ENCODE measurements around the gene UGGT2. TPM values are rescaled to one million over a fixed set of nuclear protein-coding genes. Genes with fewer than 3 reads are reported as not detected.

Gene UGGT2
- total RNA-seq, 4 donors from 2014 or later: 8.7 to 21.5 (median 13.6) TPM

DNA sequence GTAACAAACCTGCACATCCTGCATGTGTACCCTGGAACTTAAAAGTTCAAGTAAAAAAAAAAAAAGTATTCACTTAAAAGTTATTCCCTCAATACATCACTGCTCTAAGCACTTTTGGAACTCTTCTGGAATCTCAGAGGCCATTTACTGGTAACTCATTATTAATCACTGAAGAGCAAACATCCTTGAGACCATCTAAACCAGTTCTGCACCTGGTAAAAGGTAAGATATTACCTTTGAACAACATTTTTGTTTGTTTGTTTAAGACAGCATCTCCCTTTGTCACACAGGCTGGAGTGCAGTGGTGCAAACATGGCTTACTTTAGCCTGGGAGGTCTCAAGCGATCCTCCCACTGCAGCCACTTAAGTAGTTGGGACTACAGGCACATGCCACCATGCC, 16.7 kb downstream of the UGGT2 start:
- no peak for TF ChIP-seq POLR2A (IDR thresholded peaks at IDR 0.05)
- TF ChIP-seq, protein P1, sequence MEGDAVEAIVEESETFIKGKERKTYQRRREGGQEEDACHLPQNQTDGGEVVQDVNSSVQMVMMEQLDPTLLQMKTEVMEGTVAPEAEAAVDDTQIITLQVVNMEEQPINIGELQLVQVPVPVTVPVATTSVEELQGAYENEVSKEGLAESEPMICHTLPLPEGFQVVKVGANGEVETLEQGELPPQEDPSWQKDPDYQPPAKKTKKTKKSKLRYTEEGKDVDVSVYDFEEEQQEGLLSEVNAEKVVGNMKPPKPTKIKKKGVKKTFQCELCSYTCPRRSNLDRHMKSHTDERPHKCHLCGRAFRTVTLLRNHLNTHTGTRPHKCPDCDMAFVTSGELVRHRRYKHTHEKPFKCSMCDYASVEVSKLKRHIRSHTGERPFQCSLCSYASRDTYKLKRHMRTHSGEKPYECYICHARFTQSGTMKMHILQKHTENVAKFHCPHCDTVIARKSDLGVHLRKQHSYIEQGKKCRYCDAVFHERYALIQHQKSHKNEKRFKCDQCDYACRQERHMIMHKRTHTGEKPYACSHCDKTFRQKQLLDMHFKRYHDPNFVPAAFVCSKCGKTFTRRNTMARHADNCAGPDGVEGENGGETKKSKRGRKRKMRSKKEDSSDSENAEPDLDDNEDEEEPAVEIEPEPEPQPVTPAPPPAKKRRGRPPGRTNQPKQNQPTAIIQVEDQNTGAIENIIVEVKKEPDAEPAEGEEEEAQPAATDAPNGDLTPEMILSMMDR (IDR thresholded peaks at IDR 0.05): no peak
- intact Hi-C loops (cut with DNase I; ENCODE audit: low total_unique reads): no loop called here
- no peak overlapping the region for H3K4me3 ChIP-seq (ENCODE audit: low read depth, poor library complexity, severe bottlenecking)
- WGBS, 2 donors: 90 to 100% methylated on average over 1 of the region's 1 CpG
- DNase-seq (ENCODE audit: low spot score in 2 of 2): no peak

DNA sequence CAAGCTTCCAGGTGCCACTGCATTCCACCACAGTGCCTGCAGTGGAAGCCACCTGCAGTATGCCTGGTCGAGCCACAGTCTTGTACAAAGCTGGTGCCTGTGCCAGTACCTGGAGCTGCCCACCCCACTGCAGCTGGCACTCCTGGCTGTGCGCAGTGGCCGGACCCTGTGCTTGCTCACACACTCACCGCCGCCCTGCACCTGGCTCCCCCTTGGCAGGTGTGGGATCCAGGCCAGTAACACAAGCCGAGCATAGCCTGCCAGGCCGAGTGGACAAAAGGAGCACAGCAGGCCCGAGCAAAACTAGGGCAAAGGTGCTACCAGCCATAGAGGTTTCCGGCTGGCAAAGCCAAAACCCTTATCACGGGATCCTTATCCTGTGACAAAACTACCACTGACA, 18.5 kb downstream of the UGGT2 start:
- intact Hi-C loops (cut with DNase I; ENCODE audit: low total_unique reads): no loop called here
- 96 to 97% methylated on average over 7 to 10 of the region's 10 CpGs for WGBS, 2 donors
- TF ChIP-seq, protein P1 (IDR thresholded peaks at IDR 0.05): no peak
- TF ChIP-seq POLR2A (IDR thresholded peaks at IDR 0.05): no peak
- DNase-seq (ENCODE audit: low spot score in 2 of 2): no peak
- no peak overlapping the region for H3K4me3 ChIP-seq (ENCODE audit: low read depth, poor library complexity, severe bottlenecking)

DNA sequence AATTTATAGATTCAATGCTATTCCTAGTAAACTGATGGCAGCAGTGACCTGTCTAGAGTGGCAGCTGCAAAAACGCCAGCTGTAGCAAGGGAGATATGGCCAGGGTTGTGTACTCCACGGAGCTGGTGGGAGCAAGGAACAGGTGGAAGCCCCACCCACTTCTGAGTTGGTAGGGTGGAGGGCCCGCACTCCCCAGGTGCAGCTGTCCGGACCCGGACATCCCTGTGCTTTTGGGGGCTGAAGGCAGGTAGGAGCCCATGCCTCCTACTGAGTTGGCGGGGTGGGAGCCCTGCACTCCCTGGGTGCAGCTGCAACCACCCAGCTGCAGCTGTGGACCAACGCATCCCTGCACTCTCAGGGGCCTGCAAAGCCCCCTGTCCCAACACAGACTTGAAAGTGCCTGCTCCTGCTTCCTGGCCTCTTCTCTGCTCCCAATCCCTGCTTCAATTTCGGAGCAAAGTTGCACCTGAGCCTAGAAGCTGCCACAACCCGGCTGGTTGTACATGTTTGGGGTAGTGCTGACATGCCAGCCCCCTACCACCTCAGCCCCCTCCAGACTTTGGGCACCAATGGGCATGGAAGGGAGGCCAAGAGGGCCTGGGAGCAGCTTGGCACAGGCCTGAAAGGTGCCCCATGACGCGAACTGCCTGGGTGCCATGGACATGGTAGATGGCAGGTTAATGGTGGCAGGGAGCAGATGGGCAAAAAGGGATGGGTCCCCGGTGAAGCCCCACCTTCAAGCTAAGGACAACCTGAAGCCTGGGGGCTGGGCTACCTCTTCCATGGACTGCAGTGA, 19.8 kb downstream of the UGGT2 start:
- intact Hi-C loops (cut with DNase I; ENCODE audit: low total_unique reads): no loop called here
- WGBS, 2 donors: 96% methylated on average over 11 to 12 of the region's 12 CpGs
- H3K4me3 ChIP-seq (ENCODE audit: low read depth, poor library complexity, severe bottlenecking): no peak overlapping the region
- no peak for TF ChIP-seq POLR2A (IDR thresholded peaks at IDR 0.05)
- TF ChIP-seq, protein P1 (IDR thresholded peaks at IDR 0.05): no peak
- DNase-seq (ENCODE audit: low spot score in 2 of 2): no peak

DNA sequence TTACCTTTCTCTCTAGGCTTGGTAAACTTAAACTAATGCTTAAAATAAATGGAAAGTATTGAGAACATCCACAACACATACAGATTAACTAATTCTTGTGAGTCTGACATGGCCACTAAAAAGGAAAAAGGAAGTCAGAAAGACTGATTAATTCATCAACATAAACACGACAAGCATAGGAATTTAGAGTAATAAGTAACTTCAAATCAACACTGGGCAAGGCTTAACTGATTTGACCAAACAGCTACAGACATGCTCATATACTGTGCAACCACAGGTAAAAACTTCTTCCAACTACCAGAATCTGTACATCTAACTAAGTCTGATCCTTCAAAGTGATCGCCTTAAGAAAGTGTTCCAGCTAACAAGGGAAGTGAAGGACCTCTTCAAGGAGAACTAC, 20.5 kb downstream of the UGGT2 start:
- intact Hi-C loops (cut with DNase I; ENCODE audit: low total_unique reads): no loop called here
- no peak for TF ChIP-seq POLR2A (IDR thresholded peaks at IDR 0.05)
- TF ChIP-seq, protein P1 (IDR thresholded peaks at IDR 0.05): no peak
- 62 to 76% methylated on average over 2 of the region's 2 CpGs for WGBS, 2 donors
- no peak overlapping the region for H3K4me3 ChIP-seq (ENCODE audit: low read depth, poor library complexity, severe bottlenecking)
- no peak for DNase-seq (ENCODE audit: low spot score in 2 of 2)

DNA sequence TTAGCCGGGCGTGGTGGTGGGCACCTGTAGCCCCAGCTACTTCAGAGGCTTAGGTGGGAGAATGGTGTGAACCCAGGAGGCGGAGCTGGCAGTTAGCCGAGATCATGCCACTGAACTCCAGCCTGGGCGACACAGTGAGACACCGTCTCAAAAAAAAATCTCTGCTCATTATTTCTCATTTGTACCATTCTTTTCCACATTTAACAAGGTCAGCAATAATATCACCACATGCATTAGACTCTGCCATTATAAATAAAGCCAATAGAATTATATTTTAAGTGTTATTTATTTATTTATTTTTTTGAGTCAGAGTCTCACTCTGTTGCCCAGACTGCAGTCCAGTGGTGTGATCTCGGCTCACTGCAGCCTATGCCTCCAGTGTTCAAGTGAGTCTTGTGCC, 24.2 kb downstream of the UGGT2 start:
- WGBS, 2 donors: 95 to 97% methylated on average over 7 of the region's 7 CpGs
- TF ChIP-seq, protein P1 (IDR thresholded peaks at IDR 0.05): no peak
- TF ChIP-seq POLR2A (IDR thresholded peaks at IDR 0.05): no peak
- H3K4me3 ChIP-seq (ENCODE audit: low read depth, poor library complexity, severe bottlenecking): no peak overlapping the region
- intact Hi-C loops (cut with DNase I; ENCODE audit: low total_unique reads): no loop called here
- DNase-seq (ENCODE audit: low spot score in 2 of 2): no peak

DNA sequence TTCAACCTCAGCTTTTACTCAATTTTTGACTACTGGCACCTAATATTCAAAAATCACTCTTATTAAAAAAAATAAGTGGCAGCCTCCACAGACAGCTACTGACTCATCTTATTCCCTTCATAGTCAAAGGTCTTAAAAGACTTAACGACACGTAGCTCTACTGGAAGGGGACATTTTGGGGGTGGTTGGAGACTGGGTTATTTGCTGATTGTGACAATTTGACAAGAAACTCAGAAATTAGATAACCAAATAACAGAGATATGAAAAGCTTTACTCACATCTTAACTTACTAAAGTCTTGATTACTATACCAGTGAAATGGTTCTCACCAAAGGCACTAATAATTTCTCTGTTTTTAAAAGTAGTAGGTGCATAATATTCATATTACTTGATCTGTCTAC, 25.7 kb downstream of the UGGT2 start:
- WGBS, 2 donors: 94 to 98% methylated on average over 2 of the region's 2 CpGs
- H3K4me3 ChIP-seq (ENCODE audit: low read depth, poor library complexity, severe bottlenecking): no peak overlapping the region
- intact Hi-C loops (cut with DNase I; ENCODE audit: low total_unique reads): no loop called here
- TF ChIP-seq, protein P1 (IDR thresholded peaks at IDR 0.05): no peak
- no peak for TF ChIP-seq POLR2A (IDR thresholded peaks at IDR 0.05)
- DNase-seq (ENCODE audit: low spot score in 2 of 2): no peak

Measured in lower leg skin (tissue), 4 donors.